ENCODE measurements around the gene ALOX12. TPM values are rescaled to one million over a fixed set of nuclear protein-coding genes. Genes with fewer than 3 reads are reported as not detected.
A peak's percentile ranks its signal among the peaks of the same experiment; 100 is the strongest.

Gene ALOX12
- total RNA-seq, 2 experiments from 2014 or later, result not detected

DNA sequence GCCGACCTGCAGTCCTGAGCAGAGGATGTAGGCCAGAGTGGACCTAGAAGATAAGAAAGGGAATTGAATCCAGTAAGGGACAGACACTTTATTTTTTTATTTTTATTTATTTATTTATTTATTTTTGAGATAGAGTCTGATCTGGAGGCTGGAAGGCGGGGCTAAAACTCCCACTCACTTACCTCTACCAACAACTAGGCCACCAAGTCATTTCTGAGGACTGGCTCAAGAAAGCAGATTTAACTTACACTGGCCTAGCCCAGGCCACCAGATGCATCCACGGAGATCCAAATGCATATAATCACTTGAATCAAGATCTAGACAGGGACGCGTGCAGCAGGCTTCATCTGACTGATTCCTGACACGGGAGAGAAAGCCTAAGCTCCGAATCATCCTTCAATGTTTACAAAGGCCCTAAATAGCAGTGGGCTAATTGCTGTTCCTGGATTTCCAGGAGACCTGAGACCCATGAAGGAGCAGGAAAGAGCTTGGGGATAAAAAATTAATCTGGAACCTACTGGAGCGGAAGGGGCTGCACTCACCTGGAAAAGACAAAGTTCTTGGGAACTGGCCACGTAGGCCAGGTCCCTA lies 1.1 kb upstream of the ALOX12 start:
- no peaks in the 10 kb centered on the region for H3K27me3 Mint-ChIP-seq
- no peak overlapping the region for H3K4me3 Mint-ChIP-seq
- no peaks in the 10 kb centered on the region for H3K9me3 Mint-ChIP-seq
- H3K4me1 Mint-ChIP-seq, result no peaks in the 10 kb centered on the region
- no peak for DNase-seq
- H3K36me3 Mint-ChIP-seq, result peaks cover 11% of the 10 kb centered on the region
- H3K27ac Mint-ChIP-seq, result no peak overlapping the region

DNA sequence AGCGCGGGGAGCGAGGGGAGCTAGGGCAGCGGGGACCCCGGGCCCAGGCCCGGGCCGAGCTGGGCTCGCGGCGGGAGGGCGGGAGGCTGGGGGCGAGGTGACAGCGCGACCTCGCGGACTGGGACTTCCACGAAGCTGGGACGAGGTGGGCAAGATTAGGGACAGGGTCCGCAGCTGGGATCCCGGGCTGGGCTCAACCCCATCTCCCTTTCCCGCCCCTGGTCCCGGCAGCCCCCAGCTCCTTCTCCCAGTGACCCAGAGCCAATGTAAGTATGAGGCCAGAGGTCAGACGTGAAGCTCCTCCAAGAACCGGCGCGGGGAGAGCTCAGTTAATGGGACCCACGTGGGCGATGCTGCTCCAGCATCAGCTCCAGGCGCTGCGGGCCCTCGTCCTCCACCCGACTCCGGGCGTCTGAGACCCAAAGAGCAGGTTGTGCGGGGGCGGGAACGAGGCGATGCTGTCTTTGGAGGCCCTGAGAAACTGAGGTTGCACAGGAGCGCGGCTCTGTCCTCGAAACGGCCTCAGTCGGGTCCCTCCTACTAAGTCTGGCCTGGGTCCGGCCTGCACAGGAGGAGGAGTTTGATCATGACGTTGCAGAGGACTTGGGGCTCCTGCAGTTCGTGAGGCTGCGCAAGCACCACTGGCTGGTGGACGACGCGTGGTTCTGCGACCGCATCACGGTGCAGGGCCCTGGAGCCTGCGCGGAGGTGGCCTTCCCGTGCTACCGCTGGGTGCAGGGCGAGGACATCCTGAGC lies 585 bp downstream of the ALOX12 start:
- Mint-ChIP-seq H3K36me3 (peaks cover 12% of the 10 kb centered on the region), H3K9me3 (no peaks in the 10 kb centered on the region), H3K4me1 (no peaks in the 10 kb centered on the region), H3K4me3 (no peak overlapping the region), H3K27me3 (no peaks in the 10 kb centered on the region), H3K27ac (no peak overlapping the region)
- no peak for DNase-seq

DNA sequence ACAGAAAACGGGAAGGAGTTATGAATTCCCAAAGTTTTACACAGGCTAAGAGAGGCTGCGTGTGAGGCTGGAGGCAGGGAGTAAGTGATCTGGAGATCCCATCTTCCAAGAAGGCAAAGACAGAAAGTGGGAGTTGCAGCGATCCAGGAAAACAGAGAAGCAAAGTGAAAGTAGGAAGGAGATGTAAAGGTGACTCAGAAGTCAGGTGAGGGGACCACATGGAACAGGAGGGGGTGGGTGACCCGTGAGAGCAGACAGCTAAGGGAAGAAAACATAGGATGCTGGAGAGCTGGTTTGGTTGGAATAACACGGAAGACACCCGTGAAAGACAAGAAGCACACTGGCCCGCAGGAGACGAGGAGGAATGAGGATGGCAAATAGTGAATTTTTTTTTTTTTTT lies 1.3 kb downstream of the ALOX12 start:
- no peak for DNase-seq
- Mint-ChIP-seq H3K9me3 (no peaks in the 10 kb centered on the region), H3K27ac (no peak overlapping the region), H3K4me1 (no peaks in the 10 kb centered on the region), H3K4me3 (no peak overlapping the region), H3K27me3 (no peaks in the 10 kb centered on the region), H3K36me3 (peaks cover 13% of the 10 kb centered on the region)

DNA sequence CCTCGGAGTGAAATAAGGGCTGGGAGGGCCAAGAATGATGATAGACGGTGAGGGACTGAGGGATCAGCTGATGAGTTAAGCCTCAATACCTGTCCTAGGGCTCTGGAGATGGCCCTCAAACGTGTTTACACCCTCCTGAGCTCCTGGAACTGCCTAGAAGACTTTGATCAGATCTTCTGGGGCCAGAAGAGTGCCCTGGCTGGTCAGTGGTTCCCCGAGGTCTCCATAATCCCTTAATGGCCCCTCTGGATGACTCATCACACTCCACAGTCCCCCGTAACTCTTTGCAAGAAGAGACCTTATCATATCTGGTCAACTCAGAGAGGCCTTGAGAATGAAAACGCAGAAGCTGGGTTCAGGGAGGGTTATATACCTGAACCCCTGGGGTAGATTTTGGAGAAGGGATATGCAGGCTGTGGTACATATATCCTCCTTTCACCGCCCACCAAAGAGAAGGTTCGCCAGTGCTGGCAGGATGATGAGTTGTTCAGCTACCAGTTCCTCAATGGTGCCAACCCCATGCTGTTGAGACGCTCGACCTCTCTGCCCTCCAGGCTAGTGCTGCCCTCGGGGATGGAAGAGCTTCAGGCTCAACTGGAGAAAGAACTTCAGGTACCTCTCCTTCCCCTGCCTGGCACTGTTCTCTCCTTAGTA lies 3.1 kb downstream of the ALOX12 start:
- H3K27ac Mint-ChIP-seq, result no peak overlapping the region
- no peaks in the 10 kb centered on the region for H3K27me3 Mint-ChIP-seq
- H3K36me3 Mint-ChIP-seq, result peaks cover 13% of the 10 kb centered on the region
- DNase-seq, result no peak
- H3K4me3 Mint-ChIP-seq, result no peak overlapping the region
- no peaks in the 10 kb centered on the region for H3K9me3 Mint-ChIP-seq
- H3K4me1 Mint-ChIP-seq, result no peaks in the 10 kb centered on the region

DNA sequence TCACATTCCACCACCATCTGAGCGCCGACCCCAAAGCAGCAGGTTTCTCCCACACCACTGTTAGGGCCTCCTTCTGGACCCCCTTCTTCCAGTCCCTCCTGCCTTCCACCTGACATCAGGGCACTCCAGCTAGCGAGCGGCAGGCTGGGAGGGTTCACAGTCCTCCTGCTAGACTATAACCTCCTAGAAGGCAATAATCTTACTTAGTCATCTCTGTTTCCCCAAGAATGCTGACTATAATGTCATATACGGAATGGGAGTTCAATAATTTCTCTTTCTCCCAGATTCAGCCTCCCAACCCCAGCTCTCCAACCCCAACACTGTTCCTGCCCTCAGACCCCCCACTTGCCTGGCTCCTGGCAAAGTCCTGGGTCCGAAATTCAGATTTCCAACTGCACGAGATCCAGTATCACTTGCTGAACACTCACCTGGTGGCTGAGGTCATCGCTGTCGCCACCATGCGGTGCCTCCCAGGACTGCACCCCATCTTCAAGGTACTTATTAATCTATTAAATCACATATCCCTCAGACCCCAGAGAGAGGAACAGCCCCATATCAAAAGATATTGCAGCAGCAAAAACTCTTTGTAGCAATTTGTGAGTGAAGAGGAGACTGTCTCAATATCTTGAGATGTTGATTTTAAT lies 5.6 kb downstream of the ALOX12 start:
- no peak overlapping the region for H3K27ac Mint-ChIP-seq
- H3K9me3 Mint-ChIP-seq, result no peaks in the 10 kb centered on the region
- H3K36me3 Mint-ChIP-seq, result peaks cover 13% of the 10 kb centered on the region
- no peak overlapping the region for H3K4me3 Mint-ChIP-seq
- H3K4me1 Mint-ChIP-seq, result peaks cover 3% of the 10 kb centered on the region
- peak; percentile 21 for DNase-seq
- H3K27me3 Mint-ChIP-seq, result no peaks in the 10 kb centered on the region

DNA sequence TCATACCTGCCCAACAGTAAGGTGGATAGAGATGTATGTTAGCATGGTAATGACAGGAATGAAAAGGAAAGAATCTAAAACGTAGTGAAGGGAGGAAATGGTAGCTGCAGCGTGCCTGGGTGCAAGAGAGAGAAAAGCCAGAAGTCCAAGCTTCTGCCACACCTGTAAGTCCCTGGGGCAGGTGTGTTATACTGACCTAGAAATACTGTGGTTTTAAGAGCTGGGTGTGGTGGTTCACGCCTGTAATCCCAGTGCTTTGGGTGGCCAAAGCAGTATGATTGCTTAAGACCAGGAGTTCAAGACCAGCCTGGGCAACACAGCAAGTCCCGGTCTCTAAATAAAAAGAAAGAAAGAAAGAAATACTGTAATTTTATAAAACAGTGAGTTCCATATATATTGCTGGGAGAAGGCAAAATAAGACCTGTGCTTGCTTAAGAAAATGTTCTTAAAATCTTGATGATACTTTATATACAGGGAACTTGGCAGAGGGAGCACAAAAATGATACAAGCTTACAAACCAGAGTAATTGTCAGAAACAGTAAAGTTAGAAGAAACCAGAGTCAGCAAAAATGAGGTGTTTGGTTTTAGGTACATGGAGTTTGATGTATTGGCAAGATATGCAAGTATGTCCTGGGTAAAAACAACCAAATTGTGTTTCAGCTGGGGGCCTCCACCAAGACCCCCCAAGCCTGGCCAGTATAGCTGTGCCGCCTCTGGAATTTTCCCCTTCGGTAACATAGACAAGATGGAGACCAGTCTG lies 6.6 kb downstream of the ALOX12 start:
- Mint-ChIP-seq H3K4me3 (no peak overlapping the region), H3K4me1 (peaks cover 6% of the 10 kb centered on the region), H3K27me3 (no peaks in the 10 kb centered on the region), H3K27ac (no peak overlapping the region), H3K36me3 (peaks cover 8% of the 10 kb centered on the region), H3K9me3 (no peaks in the 10 kb centered on the region)
- DNase-seq, result no peak

DNA sequence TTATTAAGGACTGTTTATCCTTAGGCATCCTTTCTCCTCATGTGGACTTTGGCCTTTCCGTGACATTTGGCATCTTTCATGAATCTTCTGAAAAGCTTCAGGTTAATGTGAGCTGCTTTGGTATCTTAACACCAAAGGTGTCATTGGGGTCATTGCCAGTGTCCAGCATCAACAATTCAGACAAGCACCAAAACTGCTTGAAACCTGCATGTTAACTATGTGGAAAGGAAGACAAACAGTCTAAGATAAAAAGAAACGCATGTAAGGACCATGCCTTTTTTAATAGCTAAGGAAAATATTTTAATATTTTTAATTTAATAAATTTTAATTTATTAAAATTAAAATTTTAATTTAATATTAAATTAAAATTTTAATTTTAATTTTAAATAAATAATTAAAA lies 7.9 kb downstream of the ALOX12 start:
- Mint-ChIP-seq H3K4me1 (peaks cover 13% of the 10 kb centered on the region), H3K9me3 (no peaks in the 10 kb centered on the region), H3K36me3 (peaks cover 4% of the 10 kb centered on the region), H3K27ac (no peak overlapping the region), H3K4me3 (no peak overlapping the region), H3K27me3 (no peaks in the 10 kb centered on the region)
- no peak for DNase-seq

DNA sequence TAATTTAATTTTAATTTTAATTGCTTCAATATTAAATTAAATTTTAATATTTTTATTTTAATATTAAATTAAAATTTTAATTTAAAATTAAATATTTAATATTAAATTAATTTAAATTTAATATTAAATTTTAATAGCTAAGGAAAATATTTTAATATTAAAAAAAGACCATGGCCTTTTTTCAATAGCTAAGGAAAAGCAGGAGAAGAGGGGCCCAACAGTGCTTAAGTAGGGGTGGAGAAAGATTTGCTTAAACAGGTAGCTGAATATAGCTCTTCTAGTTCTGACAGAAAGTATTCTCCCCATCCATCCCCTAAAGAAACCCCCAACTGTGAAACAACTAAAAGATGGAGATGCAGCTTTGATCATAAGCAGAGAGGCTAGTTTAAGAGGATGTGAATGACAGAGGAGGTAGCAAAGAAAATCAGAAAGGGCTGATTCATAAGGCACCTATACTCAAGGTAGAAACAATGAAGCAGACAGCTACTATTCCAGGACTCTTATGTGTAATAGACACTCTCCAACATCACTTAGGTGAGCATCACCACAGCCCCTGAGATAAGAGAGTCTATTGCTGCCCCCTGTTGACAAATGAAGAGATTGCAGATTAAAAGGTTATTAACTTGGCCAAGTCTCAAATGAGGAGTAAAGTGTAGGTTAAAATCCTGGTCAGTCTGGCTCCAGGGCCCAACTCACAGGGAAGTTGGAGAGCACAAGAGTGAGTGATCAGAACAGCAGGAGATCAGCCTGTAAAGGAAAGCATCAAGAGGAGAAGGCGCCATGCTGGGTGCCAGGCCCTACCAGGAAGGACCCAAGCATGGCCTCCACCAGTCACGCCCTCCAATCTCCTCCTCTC lies 8.8 kb downstream of the ALOX12 start:
- peaks cover 3% of the 10 kb centered on the region for H3K36me3 Mint-ChIP-seq
- H3K4me3 Mint-ChIP-seq, result no peak overlapping the region
- DNase-seq, result no peak
- no peaks in the 10 kb centered on the region for H3K27me3 Mint-ChIP-seq
- H3K27ac Mint-ChIP-seq, result peak overlapping the region; percentile 10
- peaks cover 18% of the 10 kb centered on the region for H3K4me1 Mint-ChIP-seq
- H3K9me3 Mint-ChIP-seq, result no peaks in the 10 kb centered on the region

DNA sequence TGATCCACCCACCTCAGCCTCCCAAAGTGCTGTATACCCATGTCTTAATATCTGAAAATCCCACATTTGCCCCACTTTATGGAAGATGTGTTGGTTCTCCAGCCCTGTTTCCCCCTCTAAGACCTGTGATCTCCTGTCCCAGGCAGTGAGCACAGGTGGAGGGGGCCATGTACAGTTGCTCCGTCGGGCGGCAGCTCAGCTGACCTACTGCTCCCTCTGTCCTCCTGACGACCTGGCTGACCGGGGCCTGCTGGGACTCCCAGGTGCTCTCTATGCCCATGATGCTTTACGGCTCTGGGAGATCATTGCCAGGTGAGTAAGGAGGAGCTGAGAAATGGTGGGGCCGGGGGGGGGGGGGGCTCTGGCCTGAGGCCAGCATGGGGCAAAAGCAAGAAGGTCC lies 9.9 kb downstream of the ALOX12 start:
- DNase-seq, result no peak
- no peak overlapping the region for H3K27ac Mint-ChIP-seq
- no peaks in the 10 kb centered on the region for H3K9me3 Mint-ChIP-seq
- H3K27me3 Mint-ChIP-seq, result no peaks in the 10 kb centered on the region
- no peak overlapping the region for H3K4me3 Mint-ChIP-seq
- H3K4me1 Mint-ChIP-seq, result peaks cover 28% of the 10 kb centered on the region
- H3K36me3 Mint-ChIP-seq, result peaks cover 5% of the 10 kb centered on the region

DNA sequence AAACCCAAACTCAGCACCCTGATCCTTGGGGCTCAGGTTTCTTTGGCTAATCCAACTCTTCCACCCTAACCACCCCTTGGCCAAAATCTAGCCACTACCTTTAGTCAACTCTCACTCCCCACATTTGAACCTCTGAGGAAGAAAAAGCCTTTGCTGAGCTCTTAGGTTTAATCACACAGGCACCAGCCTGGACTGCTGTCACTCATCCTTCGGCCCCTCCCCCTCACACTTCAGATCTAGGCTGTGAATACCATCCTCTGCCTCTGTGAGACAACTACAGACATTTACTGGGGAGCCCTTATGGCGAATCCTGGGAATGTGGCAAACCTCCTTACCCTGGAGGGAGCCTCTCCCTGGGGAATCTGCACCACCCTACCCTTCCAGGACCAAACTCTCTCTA lies 11.3 kb downstream of the ALOX12 start:
- Mint-ChIP-seq H3K27ac (no peak overlapping the region), H3K9me3 (no peaks in the 10 kb centered on the region), H3K36me3 (peaks cover 5% of the 10 kb centered on the region), H3K4me3 (no peak overlapping the region), H3K27me3 (no peaks in the 10 kb centered on the region), H3K4me1 (peaks cover 37% of the 10 kb centered on the region)
- DNase-seq, result no peak

DNA sequence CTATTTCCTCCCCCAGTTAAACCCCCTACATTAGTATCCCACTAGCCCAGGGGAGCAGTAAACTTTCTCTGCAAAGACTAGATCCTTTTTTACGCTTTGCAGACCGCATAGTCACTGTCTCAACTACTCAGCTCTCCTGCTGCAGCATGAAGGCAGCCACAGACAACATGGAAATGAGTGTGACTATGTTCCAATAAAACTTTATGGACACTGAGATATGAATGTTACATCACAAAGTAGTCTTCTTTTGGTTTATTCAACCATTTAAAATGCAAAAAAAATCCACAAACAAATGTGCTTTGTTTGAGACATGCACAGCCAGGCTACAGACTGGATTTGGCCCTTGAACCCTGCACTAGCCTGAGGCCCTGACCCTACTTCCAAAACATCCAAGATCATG lies 14.7 kb downstream of the ALOX12 start:
- no peaks in the 10 kb centered on the region for H3K9me3 Mint-ChIP-seq
- H3K4me1 Mint-ChIP-seq, result peaks cover 42% of the 10 kb centered on the region
- peak overlapping the region; percentile 97 for H3K4me3 Mint-ChIP-seq
- no peaks in the 10 kb centered on the region for H3K27me3 Mint-ChIP-seq
- peak overlapping the region; percentile 17 for H3K27ac Mint-ChIP-seq
- no peak for DNase-seq
- peaks cover 22% of the 10 kb centered on the region for H3K36me3 Mint-ChIP-seq

DNA sequence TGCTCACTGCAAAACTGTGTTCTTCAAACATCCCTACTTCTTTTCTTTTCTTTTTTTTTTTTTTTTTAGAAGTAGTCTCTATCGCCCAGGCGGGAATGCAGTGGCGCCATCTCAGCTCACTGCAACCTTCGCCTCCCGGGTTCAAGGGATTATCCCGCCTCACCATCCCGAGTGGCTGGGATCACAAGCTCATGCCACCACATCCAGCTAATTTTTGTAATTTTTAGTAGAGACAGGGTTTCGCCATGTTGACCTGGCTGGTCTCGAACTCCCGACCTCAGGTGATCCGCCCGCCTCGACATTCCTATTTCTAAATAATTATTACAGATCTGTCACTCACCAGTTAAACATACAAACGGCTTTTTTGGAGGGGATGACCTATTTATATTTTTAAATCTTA lies 15.6 kb downstream of the ALOX12 start:
- Mint-ChIP-seq H3K4me3 (peak overlapping the region; percentile 97), H3K4me1 (peaks cover 51% of the 10 kb centered on the region), H3K27me3 (no peaks in the 10 kb centered on the region), H3K27ac (peak overlapping the region; percentile 98), H3K36me3 (peaks cover 28% of the 10 kb centered on the region), H3K9me3 (no peaks in the 10 kb centered on the region)
- DNase-seq, result no peak

DNA sequence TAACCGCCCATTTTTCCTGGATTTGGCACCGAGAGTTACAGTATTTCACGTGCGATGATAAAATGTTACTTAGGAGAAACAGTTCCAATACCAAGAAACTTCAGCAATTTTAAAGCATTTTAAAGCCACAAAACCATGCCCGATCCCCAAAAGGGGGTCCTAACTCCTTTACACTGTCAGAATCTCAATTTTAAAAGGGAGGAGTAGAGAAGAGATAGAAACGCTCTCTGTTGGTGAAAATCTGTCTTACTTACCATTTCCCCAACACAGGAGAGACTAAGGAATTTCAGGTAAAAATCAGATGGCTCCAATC lies 16.0 kb downstream of the ALOX12 start:
- Mint-ChIP-seq H3K4me1 (peaks cover 55% of the 10 kb centered on the region), H3K36me3 (peaks cover 33% of the 10 kb centered on the region), H3K27ac (peak overlapping the region; percentile 98), H3K4me3 (peak overlapping the region; percentile 97), H3K27me3 (no peaks in the 10 kb centered on the region), H3K9me3 (no peaks in the 10 kb centered on the region)
- DNase-seq, result no peak

DNA sequence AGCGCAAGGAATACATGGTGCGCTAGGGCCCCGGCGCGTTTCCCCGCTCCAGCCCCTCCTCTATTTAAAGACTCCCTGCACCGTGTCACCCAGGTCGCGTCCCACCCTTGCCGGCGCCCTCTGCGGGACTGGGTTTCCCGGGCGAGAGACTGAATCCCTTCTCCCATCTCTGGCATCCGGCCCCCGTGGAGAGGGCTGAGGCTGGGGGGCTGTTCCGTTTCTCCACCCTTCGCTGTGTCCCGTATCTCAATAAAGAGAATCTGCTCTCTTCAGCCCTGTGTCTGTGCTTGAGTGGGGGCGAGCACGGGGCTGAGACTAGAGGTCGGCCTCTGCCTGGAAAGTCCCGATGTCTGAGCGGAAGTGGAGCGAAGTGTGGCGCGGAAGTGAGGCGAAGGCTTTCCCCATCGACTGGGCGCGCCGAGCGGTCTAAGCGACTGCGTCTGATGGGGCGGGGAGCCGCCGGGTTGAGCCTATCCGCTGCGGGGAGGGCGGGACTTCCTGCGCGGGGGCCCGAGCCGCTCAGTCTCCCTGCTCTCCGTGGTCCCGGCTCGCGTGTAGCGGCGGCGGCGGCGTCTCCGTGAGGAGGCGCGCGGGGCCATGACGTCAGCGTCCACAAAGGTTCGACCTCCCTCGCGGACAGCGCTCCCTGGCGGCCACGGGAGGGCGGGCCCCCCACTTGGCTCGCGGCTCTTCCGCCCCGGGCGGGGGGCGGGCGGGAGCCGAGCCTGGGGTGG lies 18.6 kb downstream of the ALOX12 start:
- no peaks in the 10 kb centered on the region for H3K27me3 Mint-ChIP-seq

More for the DNA sequence above, 18.6 kb downstream of the ALOX12 start:
- Mint-ChIP-seq H3K36me3 (peaks cover 44% of the 10 kb centered on the region), H3K9me3 (no peaks in the 10 kb centered on the region), H3K4me1 (peaks cover 60% of the 10 kb centered on the region), H3K27ac (peak overlapping the region; percentile 98), H3K4me3 (peak overlapping the region; percentile 97)
- DNase-seq, result peak; percentile 98
